Osteoblast (primary cell): ENCODE measurements around the gene BTG4. TPM values are rescaled to one million over a fixed set of nuclear protein-coding genes. Genes with fewer than 3 reads are reported as not detected.

Experiments used
- DNase-seq: peaks from one replicate; pipeline ENCODE4 v3.0.0; 2011; ENCODE audit warnings: low spot score, mixed read lengths; ENCODE audit not compliant: insufficient read length; ENCODE audit errors: missing footprints
- H2AFZ ChIP-seq: 2 replicates; pipeline ENCODE4 v1.6.0; 2011; ENCODE audit warnings: mild to moderate bottlenecking, low read length
- H3K27ac ChIP-seq: 2 replicates; pipeline ENCODE4 v1.5.1; 2011; ENCODE audit warnings: mild to moderate bottlenecking, low read depth, low read length, moderate library complexity
- H3K27me3 ChIP-seq: 2 replicates; pipeline ENCODE4 v1.6.0; 2012; ENCODE audit warnings: mild to moderate bottlenecking, control low read depth, inconsistent platforms, low read length, moderate library complexity; ENCODE audit not compliant: insufficient read depth
- H3K36me3 ChIP-seq: 2 replicates; pipeline ENCODE4 v1.5.1; 2011; ENCODE audit warnings: mild to moderate bottlenecking, low read length, control low read depth, moderate library complexity; ENCODE audit not compliant: insufficient read depth
- H3K4me1 ChIP-seq: 2 replicates; pipeline ENCODE4 v1.5.1; 2011; ENCODE audit warnings: mild to moderate bottlenecking, low read length, control low read depth, moderate library complexity; ENCODE audit not compliant: insufficient read depth
- H3K4me2 ChIP-seq: 2 replicates; pipeline ENCODE4 v1.6.0; 2011; ENCODE audit warnings: mild to moderate bottlenecking, low read length; ENCODE audit not compliant: insufficient read depth
- H3K4me3 ChIP-seq: fragments of 200-600 bp; sonication (generic); 3 replicates; pipeline ENCODE4 v1.5.1; 2012; ENCODE audit warnings: mild to moderate bottlenecking, low read length, inconsistent platforms; ENCODE audit not compliant: insufficient read depth
- H3K79me2 ChIP-seq: 2 replicates; pipeline ENCODE4 v1.6.0; 2012; ENCODE audit warnings: mild to moderate bottlenecking, low read length, control low read depth, inconsistent platforms; ENCODE audit not compliant: insufficient read depth
- H3K9me3 ChIP-seq: 2 replicates; pipeline ENCODE4 v1.5.1; 2011; ENCODE audit warnings: low read depth, low read length, control low read depth
- H4K20me1 ChIP-seq: 2 replicates; pipeline ENCODE4 v1.6.0; 2012; ENCODE audit warnings: mild to moderate bottlenecking, low read length, control low read depth; ENCODE audit not compliant: insufficient read depth
- total RNA-seq: library from RNA; depleted of rRNA; stranded (reverse); fragments of >200 nt; gene quantifications from 2 replicates; pipeline ENCODE4 v1.2.3, GENCODE V29; 2012
- TF ChIP-seq, protein P1 (sequence below): IDR thresholded peaks from 2 replicates; pipeline ENCODE4 v1.5.1; 2011; ENCODE audit warnings: mild to moderate bottlenecking, low read depth, low read length, moderate library complexity; ENCODE audit errors: extremely low read depth

The BTG4 gene
- total RNA-seq, 1 donor = not detected

DNA sequence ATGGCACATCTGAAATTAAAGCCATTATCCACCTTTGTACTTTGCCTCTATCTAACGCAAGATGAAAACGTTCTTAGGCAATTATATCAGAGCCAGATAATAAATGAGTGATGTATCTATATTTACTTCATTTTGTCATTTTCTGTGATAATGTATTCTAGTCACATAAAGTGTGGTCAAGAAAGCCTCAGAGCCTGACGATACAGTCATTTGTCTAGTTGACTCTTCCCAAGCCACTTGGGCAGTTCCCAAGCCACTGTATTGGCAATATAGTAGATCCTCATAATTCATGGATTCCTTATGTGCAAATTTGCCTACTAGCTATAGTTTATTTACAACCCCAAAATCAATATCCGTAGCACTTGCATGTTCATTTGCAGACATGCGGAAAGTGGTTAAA, 10.2 kb upstream of the BTG4 start:
- DNase-seq = no peak
- H3K4me3 ChIP-seq = no peak overlapping the region
- H2AFZ ChIP-seq = no peak overlapping the region
- H4K20me1 ChIP-seq = no peaks in the 10 kb centered on the region
- no peaks in the 10 kb centered on the region for H3K9me3 ChIP-seq
- TF ChIP-seq, protein P1, sequence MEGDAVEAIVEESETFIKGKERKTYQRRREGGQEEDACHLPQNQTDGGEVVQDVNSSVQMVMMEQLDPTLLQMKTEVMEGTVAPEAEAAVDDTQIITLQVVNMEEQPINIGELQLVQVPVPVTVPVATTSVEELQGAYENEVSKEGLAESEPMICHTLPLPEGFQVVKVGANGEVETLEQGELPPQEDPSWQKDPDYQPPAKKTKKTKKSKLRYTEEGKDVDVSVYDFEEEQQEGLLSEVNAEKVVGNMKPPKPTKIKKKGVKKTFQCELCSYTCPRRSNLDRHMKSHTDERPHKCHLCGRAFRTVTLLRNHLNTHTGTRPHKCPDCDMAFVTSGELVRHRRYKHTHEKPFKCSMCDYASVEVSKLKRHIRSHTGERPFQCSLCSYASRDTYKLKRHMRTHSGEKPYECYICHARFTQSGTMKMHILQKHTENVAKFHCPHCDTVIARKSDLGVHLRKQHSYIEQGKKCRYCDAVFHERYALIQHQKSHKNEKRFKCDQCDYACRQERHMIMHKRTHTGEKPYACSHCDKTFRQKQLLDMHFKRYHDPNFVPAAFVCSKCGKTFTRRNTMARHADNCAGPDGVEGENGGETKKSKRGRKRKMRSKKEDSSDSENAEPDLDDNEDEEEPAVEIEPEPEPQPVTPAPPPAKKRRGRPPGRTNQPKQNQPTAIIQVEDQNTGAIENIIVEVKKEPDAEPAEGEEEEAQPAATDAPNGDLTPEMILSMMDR = no peak
- no peaks in the 10 kb centered on the region for H3K36me3 ChIP-seq
- no peak overlapping the region for H3K27ac ChIP-seq
- H3K79me2 ChIP-seq = no peaks in the 10 kb centered on the region
- H3K27me3 ChIP-seq = no peaks in the 10 kb centered on the region
- H3K4me2 ChIP-seq = no peak overlapping the region
- peaks cover 25% of the 10 kb centered on the region for H3K4me1 ChIP-seq

DNA sequence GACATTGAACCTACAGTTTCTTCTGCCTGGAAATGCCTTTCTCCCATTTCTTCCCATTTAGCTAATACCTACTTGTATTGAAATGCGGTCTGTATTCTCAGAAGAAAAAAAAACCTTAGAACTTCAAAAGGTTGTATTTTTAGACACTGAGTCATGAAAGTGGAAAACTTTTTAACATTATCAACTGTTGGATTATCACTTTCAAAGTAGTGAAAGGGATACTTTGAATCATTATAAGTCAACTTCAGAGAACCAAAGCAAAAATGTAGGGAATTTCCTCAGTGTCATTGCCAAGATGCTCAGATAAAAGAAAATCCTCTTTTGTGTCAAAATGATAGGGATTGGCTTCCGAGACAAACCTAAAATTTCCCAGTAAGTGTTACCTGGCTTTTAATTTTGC, 8.9 kb upstream of the BTG4 start:
- Histone ChIP-seq H3K79me2 (no peaks in the 10 kb centered on the region), H3K4me2 (peak overlapping the region; percentile 61), H3K4me3 (no peak overlapping the region), H3K9me3 (no peaks in the 10 kb centered on the region), H3K27ac (peak overlapping the region; percentile 31), H2AFZ (no peak overlapping the region), H3K27me3 (no peaks in the 10 kb centered on the region), H3K36me3 (no peaks in the 10 kb centered on the region), H3K4me1 (peaks cover 18% of the 10 kb centered on the region), H4K20me1 (no peaks in the 10 kb centered on the region)
- no peak for DNase-seq
- TF ChIP-seq, protein P1 = no peak

DNA sequence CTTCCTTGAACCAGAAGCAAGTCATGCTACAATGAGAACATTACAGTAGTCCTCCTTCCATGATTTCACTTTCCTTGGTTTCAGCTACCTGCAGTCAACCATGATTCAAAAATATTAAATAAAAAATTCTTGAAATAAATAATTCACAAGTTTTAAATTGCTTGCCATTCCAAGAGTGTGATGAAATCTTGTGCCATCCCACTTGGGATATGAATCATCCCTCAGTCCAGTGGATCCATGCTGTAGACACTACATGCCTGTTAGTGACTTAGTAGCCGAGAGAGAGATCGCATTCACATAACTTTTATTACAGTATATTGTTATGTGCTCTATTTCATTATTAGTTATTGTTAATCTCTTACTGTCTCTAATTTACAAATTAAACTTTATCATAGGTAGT, 8.4 kb upstream of the BTG4 start:
- Histone ChIP-seq H2AFZ (no peak overlapping the region), H3K4me2 (peak overlapping the region; percentile 61), H4K20me1 (no peaks in the 10 kb centered on the region), H3K36me3 (no peaks in the 10 kb centered on the region), H3K27me3 (no peaks in the 10 kb centered on the region), H3K9me3 (no peaks in the 10 kb centered on the region), H3K79me2 (no peaks in the 10 kb centered on the region), H3K4me1 (peaks cover 18% of the 10 kb centered on the region), H3K4me3 (no peak overlapping the region), H3K27ac (peak overlapping the region; percentile 31)
- TF ChIP-seq, protein P1 = no peak
- DNase-seq = no peak

DNA sequence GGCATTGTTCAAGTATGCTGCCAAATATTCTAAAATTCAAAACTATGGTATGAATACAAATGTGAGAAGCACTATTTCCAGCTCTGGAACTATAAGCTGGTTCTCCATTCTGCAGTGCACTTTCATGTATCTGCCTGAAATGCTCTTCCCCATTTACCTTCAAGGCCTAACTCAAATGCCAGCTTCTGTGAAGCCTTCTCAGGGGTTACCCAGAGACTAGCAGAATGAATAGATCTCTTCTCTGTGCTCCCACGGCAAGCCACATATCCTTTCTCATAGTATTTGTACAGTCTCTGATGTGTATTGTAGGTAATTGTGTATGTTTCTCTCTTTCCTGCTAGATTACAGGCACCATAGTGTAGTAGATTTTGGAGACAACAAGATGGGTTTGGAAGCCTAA, 6.5 kb upstream of the BTG4 start:
- Histone ChIP-seq H2AFZ (peak overlapping the region; percentile 10), H3K36me3 (no peaks in the 10 kb centered on the region), H4K20me1 (no peaks in the 10 kb centered on the region), H3K27ac (no peak overlapping the region), H3K27me3 (no peaks in the 10 kb centered on the region), H3K79me2 (no peaks in the 10 kb centered on the region), H3K4me1 (peaks cover 18% of the 10 kb centered on the region), H3K4me2 (no peak overlapping the region), H3K4me3 (no peak overlapping the region), H3K9me3 (no peaks in the 10 kb centered on the region)
- DNase-seq = no peak
- TF ChIP-seq, protein P1 = no peak
